HEK293 (cell line): ENCODE results near the gene GUK1.

ENCODE experiments used
- CTCF ChIA-PET: fragments of 350-600 bp; formaldehyde crosslinking; extraction: SDS; loops from one replicate; lab custom pipeline; 2021; ENCODE audit warnings: antibody characterized with exemption; lab: Yijun Ruan, JAX
- POLR2A ChIA-PET: fragments of 300-600 bp; formaldehyde crosslinking; extraction: SDS; loops from one replicate; lab custom pipeline; 2020; ENCODE audit warnings: antibody characterized with exemption, inconsistent platforms; lab: Yijun Ruan, JAX
- H3K27ac ChIP-seq: fragments of 200-500 bp; sonication (Bioruptor generic); 2 replicates; pipeline ENCODE4 v1.5.1; 2014; ENCODE audit warnings: low read depth, low read length, control low read depth, inconsistent platforms; ENCODE audit errors: extremely low read depth
- H3K36me3 ChIP-seq, 2 experiments: fragments of 200-500 bp in 1 of 2; sonication (Bioruptor generic) in 1 of 2; 1 replicate in 1 of 2; 2 replicates in 1 of 2; pipeline ENCODE4 v1.5.1; 2014 to 2017; ENCODE audit warnings: inconsistent platforms in 2 of 2, low read length in 2 of 2; ENCODE audit not compliant: control insufficient read depth in 2 of 2, insufficient read depth in 1 of 2
- H3K4me1 ChIP-seq: fragments of 200-500 bp; sonication (Bioruptor generic); 2 replicates; pipeline ENCODE4 v1.5.1; 2014; ENCODE audit warnings: mild to moderate bottlenecking, low read length, inconsistent platforms; ENCODE audit not compliant: control insufficient read depth, insufficient read depth
- H3K4me3 ChIP-seq: 2 replicates; pipeline ENCODE4 v1.5.1; 2011; ENCODE audit warnings: low read depth, mild to moderate bottlenecking, control low read depth, low read length, moderate library complexity
- H3K9me3 ChIP-seq: fragments of 200-500 bp; sonication (Bioruptor generic); 2 replicates; pipeline ENCODE4 v1.5.1; 2014; ENCODE audit warnings: low read depth, low read length, inconsistent platforms; ENCODE audit not compliant: control insufficient read depth, insufficient read depth
- KLF8 ChIP-seq: fragments of 450-650 bp; formaldehyde crosslinking; IDR thresholded peaks from 2 replicates; pipeline ENCODE4 v1.5.1; 2016; ENCODE audit warnings: missing biosample characterization, missing genetic modification characterization
- OSR2 ChIP-seq: fragments of 450-650 bp; formaldehyde crosslinking; IDR thresholded peaks from 2 replicates; pipeline ENCODE4 v1.5.1; 2016; ENCODE audit warnings: missing biosample characterization, missing genetic modification characterization
- OVOL3 ChIP-seq: fragments of 450-650 bp; formaldehyde crosslinking; IDR thresholded peaks from 2 replicates; pipeline ENCODE4 v1.5.1; 2016; ENCODE audit warnings: missing biosample characterization, missing genetic modification characterization
- SP2 ChIP-seq: fragments of 450-650 bp; formaldehyde crosslinking; IDR thresholded peaks from 2 replicates; pipeline ENCODE4 v1.5.1; 2016; ENCODE audit warnings: missing biosample characterization, missing genetic modification characterization
- SP7 ChIP-seq: fragments of 450-650 bp; formaldehyde crosslinking; IDR thresholded peaks from 2 replicates; pipeline ENCODE4 v1.5.1; 2016; ENCODE audit warnings: missing biosample characterization, missing genetic modification characterization
- TRIM28 ChIP-seq: IDR thresholded peaks from 2 replicates; pipeline ENCODE4 v1.6.1; 2011; ENCODE audit warnings: low read length, control low read depth, borderline replicate concordance
- ZFHX2 ChIP-seq: fragments of 450-650 bp; formaldehyde crosslinking; conservative IDR thresholded peaks from 2 replicates; pipeline ENCODE4 v1.5.1; 2016; ENCODE audit warnings: missing biosample characterization, missing genetic modification characterization
- ZNF214 ChIP-seq: fragments of 450-650 bp; formaldehyde crosslinking; IDR thresholded peaks from 2 replicates; pipeline ENCODE4 v1.5.1; 2017; ENCODE audit warnings: missing biosample characterization, mild to moderate bottlenecking, missing genetic modification characterization, borderline replicate concordance
- ZNF37A ChIP-seq: fragments of 450-650 bp; IDR thresholded peaks from 2 replicates; pipeline ENCODE4 v1.5.1; 2018; ENCODE audit warnings: missing biosample characterization, missing genetic modification characterization
- ZNF510 ChIP-seq: fragments of 450-650 bp; formaldehyde crosslinking; IDR thresholded peaks from 2 replicates; pipeline ENCODE4 v1.5.1; 2018; ENCODE audit warnings: mild to moderate bottlenecking, missing genetic modification characterization, missing biosample characterization; ENCODE audit not compliant: insufficient replicate concordance
- ZNF514 ChIP-seq: fragments of 450-650 bp; formaldehyde crosslinking; IDR thresholded peaks from 2 replicates; pipeline ENCODE4 v1.5.1; 2016; ENCODE audit warnings: missing biosample characterization, missing genetic modification characterization
- ZNF529 ChIP-seq: fragments of 450-650 bp; formaldehyde crosslinking; IDR thresholded peaks from 2 replicates; pipeline ENCODE4 v1.5.1; 2017; ENCODE audit warnings: missing genetic modification characterization, missing biosample characterization; ENCODE audit not compliant: insufficient replicate concordance
- ZNF555 ChIP-seq: fragments of 450-650 bp; formaldehyde crosslinking; conservative IDR thresholded peaks from 2 replicates; pipeline ENCODE4 v1.5.1; 2017; ENCODE audit warnings: missing biosample characterization, mild to moderate bottlenecking, missing genetic modification characterization, inconsistent platforms
- ZNF610 ChIP-seq: fragments of 450-650 bp; formaldehyde crosslinking; IDR thresholded peaks from 2 replicates; pipeline ENCODE4 v1.5.1; 2016; ENCODE audit warnings: missing biosample characterization, missing genetic modification characterization, borderline replicate concordance
- ZNF677 ChIP-seq: fragments of 450-650 bp; IDR thresholded peaks from 2 replicates; pipeline ENCODE4 v1.5.0; 2018; ENCODE audit warnings: missing biosample characterization, mild to moderate bottlenecking, missing genetic modification characterization, moderate library complexity
- ZNF76 ChIP-seq: fragments of 450-650 bp; formaldehyde crosslinking; IDR thresholded peaks from 2 replicates; pipeline ENCODE4; 2016; ENCODE audit warnings: low read depth, missing biosample characterization, missing genetic modification characterization, borderline replicate concordance
- ZXDB ChIP-seq: fragments of 450-650 bp; formaldehyde crosslinking; IDR thresholded peaks from 2 replicates; pipeline ENCODE4 v1.5.1; 2016; ENCODE audit warnings: missing biosample characterization, missing genetic modification characterization
- TF ChIP-seq, protein P1 (sequence below): sonication (generic); formaldehyde crosslinking; IDR thresholded peaks from 2 replicates; pipeline ENCODE4 v1.8.1; 2022; ENCODE audit warnings: mild to moderate bottlenecking, moderate library complexity, missing genetic modification reagents
- TF ChIP-seq, protein P2 (sequence below): fragments of 450-650 bp; formaldehyde crosslinking; IDR thresholded peaks from 2 replicates; pipeline ENCODE4 v1.5.1; 2016; ENCODE audit warnings: missing biosample characterization, missing genetic modification characterization, borderline replicate concordance
- TF ChIP-seq, protein P3 (sequence below): fragments of 450-650 bp; formaldehyde crosslinking; IDR thresholded peaks from 2 replicates; pipeline ENCODE4 v1.5.1; 2016; ENCODE audit warnings: missing biosample characterization, missing genetic modification characterization
- TF ChIP-seq, protein P4 (sequence below): fragments of 450-650 bp; formaldehyde crosslinking; conservative IDR thresholded peaks from 2 replicates; pipeline ENCODE4 v1.5.1; 2016; ENCODE audit warnings: low read depth, missing biosample characterization, missing genetic modification characterization

Gene GUK1

DNA sequence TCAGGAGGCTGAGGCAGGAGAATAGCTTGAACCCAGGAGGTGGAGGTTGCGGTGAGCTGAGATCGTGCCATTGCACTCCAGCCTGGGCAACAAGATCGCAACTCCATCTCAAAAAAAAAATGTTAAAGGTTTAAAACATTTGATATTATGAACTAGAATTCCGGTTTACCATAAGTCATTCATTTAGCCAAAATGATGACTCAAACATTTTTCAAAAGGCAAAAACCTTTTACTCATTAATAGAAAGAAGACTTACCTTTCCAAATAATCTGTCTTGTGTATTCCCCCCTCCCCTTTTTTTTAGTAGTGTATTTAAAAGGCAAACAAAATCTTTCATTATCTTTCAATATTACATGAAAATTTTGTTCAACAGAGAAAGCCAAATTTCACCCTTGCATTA lies 22.7 kb upstream of the GUK1 start:
- ChIA-PET CTCF (no interaction called here), POLR2A (no interaction called here)
- Histone ChIP-seq H3K4me3 (no peak overlapping the region), H3K9me3 (no peaks in the 10 kb centered on the region), H3K4me1 (no peaks in the 10 kb centered on the region), H3K36me3 (no peaks in the 10 kb centered on the region), H3K27ac (no peak overlapping the region)
- TF ChIP-seq ZFHX2 (tag by site-specific recombination) = no peak
- TF ChIP-seq TRIM28 = no peak
- TF ChIP-seq, protein P1, sequence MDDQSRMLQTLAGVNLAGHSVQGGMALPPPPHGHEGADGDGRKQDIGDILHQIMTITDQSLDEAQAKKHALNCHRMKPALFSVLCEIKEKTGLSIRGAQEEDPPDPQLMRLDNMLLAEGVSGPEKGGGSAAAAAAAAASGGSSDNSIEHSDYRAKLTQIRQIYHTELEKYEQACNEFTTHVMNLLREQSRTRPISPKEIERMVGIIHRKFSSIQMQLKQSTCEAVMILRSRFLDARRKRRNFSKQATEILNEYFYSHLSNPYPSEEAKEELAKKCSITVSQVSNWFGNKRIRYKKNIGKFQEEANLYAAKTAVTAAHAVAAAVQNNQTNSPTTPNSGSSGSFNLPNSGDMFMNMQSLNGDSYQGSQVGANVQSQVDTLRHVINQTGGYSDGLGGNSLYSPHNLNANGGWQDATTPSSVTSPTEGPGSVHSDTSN = no peak
- TF ChIP-seq OSR2 = no peak
- TF ChIP-seq ZNF76 (tag by site-specific recombination) = no peak
- TF ChIP-seq ZNF555 (tag by site-specific recombination) = no peak

DNA sequence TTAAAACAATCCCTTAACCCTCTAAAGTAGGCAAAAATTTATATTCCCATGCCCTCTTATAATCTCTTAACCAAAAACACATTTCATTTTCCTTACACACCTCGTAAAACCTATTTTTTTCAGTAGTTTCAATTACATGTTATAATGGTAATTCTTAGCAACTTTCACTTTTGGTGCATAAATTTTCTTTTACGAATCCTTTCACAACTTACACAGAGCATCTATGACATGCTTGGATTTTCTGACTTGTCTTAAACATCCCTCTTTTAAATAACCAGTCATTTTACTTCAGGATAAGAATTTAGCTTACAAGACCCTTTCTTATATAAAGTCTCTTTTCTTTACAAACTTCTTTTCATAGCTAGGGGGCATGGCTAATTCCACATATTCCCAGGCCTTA lies 22.0 kb upstream of the GUK1 start:
- Histone ChIP-seq H3K36me3 (no peaks in the 10 kb centered on the region), H3K4me3 (no peak overlapping the region), H3K9me3 (no peaks in the 10 kb centered on the region), H3K27ac (no peak overlapping the region), H3K4me1 (no peaks in the 10 kb centered on the region)
- POLR2A ChIA-PET = no interaction called here
- CTCF ChIA-PET = interaction anchor here (0.7 to 1.9 kb wide), 4 partner anchors 8 to 119 kb away, joined by 3 to 7 read pairs (median 5); no protein-coding TSS in a partner anchor
- TF ChIP-seq, protein P2, sequence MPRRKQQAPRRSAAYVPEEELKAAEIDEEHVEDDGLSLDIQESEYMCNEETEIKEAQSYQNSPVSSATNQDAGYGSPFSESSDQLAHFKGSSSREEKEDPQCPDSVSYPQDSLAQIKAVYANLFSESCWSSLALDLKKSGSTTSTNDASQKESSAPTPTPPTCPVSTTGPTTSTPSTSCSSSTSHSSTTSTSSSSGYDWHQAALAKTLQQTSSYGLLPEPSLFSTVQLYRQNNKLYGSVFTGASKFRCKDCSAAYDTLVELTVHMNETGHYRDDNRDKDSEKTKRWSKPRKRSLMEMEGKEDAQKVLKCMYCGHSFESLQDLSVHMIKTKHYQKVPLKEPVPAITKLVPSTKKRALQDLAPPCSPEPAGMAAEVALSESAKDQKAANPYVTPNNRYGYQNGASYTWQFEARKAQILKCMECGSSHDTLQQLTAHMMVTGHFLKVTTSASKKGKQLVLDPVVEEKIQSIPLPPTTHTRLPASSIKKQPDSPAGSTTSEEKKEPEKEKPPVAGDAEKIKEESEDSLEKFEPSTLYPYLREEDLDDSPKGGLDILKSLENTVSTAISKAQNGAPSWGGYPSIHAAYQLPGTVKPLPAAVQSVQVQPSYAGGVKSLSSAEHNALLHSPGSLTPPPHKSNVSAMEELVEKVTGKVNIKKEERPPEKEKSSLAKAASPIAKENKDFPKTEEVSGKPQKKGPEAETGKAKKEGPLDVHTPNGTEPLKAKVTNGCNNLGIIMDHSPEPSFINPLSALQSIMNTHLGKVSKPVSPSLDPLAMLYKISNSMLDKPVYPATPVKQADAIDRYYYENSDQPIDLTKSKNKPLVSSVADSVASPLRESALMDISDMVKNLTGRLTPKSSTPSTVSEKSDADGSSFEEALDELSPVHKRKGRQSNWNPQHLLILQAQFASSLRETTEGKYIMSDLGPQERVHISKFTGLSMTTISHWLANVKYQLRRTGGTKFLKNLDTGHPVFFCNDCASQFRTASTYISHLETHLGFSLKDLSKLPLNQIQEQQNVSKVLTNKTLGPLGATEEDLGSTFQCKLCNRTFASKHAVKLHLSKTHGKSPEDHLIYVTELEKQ (tag by site-specific recombination) = 0 out of 2 replicates have a peak, but pooled peaks have one; percentile 7
- TF ChIP-seq ZNF37A (tag by site-specific recombination) (peak; percentile 65), ZNF677 (tag by site-specific recombination) (peak; percentile 59; the same call in 1 of the 2 replicates), ZNF610 (tag by site-specific recombination) (peak; percentile 81), TRIM28 (peak; percentile 99), ZNF214 (tag by site-specific recombination) (peak; percentile 49; the same call in 1 of the 2 replicates), ZXDB (tag by site-specific recombination) (peak; percentile 48; the same call in 1 of the 2 replicates), OVOL3 (no peak), KLF8 (tag by site-specific recombination) (peak; percentile 23; the same call in 1 of the 2 replicates), SP2 (tag by site-specific recombination) (no peak), ZNF529 (tag by site-specific recombination) (peak; percentile 81), ZNF514 (tag by site-specific recombination) (no peak), SP7 (tag by site-specific recombination) (peak; percentile 56; the same call in 1 of the 2 replicates), ZNF510 (tag by site-specific recombination) (peak; percentile 84)
- TF ChIP-seq, protein P3, sequence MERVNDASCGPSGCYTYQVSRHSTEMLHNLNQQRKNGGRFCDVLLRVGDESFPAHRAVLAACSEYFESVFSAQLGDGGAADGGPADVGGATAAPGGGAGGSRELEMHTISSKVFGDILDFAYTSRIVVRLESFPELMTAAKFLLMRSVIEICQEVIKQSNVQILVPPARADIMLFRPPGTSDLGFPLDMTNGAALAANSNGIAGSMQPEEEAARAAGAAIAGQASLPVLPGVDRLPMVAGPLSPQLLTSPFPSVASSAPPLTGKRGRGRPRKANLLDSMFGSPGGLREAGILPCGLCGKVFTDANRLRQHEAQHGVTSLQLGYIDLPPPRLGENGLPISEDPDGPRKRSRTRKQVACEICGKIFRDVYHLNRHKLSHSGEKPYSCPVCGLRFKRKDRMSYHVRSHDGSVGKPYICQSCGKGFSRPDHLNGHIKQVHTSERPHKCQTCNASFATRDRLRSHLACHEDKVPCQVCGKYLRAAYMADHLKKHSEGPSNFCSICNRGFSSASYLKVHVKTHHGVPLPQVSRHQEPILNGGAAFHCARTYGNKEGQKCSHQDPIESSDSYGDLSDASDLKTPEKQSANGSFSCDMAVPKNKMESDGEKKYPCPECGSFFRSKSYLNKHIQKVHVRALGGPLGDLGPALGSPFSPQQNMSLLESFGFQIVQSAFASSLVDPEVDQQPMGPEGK (tag by site-specific recombination) = no peak
- TF ChIP-seq, protein P4, sequence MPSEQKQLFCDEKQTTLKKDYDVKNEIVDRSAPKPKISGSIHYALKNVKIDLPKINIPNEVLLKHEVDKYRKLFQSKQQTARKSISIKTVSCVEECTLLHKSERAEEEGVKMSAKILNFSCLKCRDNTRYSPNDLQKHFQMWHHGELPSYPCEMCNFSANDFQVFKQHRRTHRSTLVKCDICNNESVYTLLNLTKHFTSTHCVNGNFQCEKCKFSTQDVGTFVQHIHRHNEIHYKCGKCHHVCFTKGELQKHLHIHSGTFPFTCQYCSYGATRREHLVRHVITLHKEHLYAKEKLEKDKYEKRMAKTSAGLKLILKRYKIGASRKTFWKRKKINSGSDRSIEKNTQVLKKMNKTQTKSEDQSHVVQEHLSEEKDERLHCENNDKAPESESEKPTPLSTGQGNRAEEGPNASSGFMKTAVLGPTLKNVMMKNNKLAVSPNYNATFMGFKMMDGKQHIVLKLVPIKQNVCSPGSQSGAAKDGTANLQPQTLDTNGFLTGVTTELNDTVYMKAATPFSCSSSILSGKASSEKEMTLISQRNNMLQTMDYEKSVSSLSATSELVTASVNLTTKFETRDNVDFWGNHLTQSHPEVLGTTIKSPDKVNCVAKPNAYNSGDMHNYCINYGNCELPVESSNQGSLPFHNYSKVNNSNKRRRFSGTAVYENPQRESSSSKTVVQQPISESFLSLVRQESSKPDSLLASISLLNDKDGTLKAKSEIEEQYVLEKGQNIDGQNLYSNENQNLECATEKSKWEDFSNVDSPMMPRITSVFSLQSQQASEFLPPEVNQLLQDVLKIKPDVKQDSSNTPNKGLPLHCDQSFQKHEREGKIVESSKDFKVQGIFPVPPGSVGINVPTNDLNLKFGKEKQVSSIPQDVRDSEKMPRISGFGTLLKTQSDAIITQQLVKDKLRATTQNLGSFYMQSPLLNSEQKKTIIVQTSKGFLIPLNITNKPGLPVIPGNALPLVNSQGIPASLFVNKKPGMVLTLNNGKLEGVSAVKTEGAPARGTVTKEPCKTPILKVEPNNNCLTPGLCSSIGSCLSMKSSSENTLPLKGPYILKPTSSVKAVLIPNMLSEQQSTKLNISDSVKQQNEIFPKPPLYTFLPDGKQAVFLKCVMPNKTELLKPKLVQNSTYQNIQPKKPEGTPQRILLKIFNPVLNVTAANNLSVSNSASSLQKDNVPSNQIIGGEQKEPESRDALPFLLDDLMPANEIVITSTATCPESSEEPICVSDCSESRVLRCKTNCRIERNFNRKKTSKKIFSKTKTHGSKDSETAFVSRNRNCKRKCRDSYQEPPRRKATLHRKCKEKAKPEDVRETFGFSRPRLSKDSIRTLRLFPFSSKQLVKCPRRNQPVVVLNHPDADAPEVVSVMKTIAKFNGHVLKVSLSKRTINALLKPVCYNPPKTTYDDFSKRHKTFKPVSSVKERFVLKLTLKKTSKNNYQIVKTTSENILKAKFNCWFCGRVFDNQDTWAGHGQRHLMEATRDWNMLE (tag by site-specific recombination) = peak; percentile 73
